ENCODE measurements around the gene PEPD. TPM values are rescaled to one million over a fixed set of nuclear protein-coding genes. Genes with fewer than 3 reads are reported as not detected.

PEPD gene
- total RNA-seq, 2 experiments from 2014 or later, result 17.5 to 23.0 TPM

- Histone ChIP-seq H3K36me3 (ENCODE audit: insufficient read depth, low read length) (no peaks in the 10 kb centered on the region), H3K9me3 (ENCODE audit: control insufficient read depth in 1 of 2, insufficient read depth in 1 of 2, low read length in 2 of 2) (no peaks in the 10 kb centered on the region), H3K27ac (ENCODE audit: low read depth in 1 of 2, low read length in 2 of 2) (no peak overlapping the region), H3K4me1 (ENCODE audit: insufficient read depth, low read length) (peaks cover 3% of the 10 kb centered on the region), H3K27me3 (ENCODE audit: control insufficient read depth in 1 of 2, insufficient read depth in 2 of 2, low read length in 2 of 2) (no peaks in the 10 kb centered on the region), H3K4me3 (ENCODE audit: low read length) (no peak overlapping the region)
- TF ChIP-seq CTCF (IDR thresholded peaks at IDR 0.05), result no peak
- Mint-ChIP-seq H3K27me3 (no peaks in the 10 kb centered on the region), H3K4me3 (no peak overlapping the region), H3K9me3 (no peaks in the 10 kb centered on the region), H3K4me1 (ENCODE audit: low read depth) (no peaks in the 10 kb centered on the region), H3K27ac (no peak overlapping the region), H3K36me3 (ENCODE audit: low read depth) (peaks cover 13% of the 10 kb centered on the region)
- ATAC-seq (ENCODE audit: poor library complexity) (no peak), DNase-seq (no peak)
- ChIA-PET POLR2A (no interaction called here), CTCF (no interaction called here)
- intact Hi-C loops (cut with DNase I, micrococcal nuclease), result no loop called here
These were observed 77.7 kb downstream of the PEPD start for GRCh38 chr19:33443638-33444561.

GRCh38 chr19:33442706-33443105 lies 78.9 kb downstream of the PEPD start:
- H3K27me3 Mint-ChIP-seq, result no peaks in the 10 kb centered on the region
- H3K36me3 ChIP-seq (ENCODE audit: insufficient read depth, low read length), result no peaks in the 10 kb centered on the region
- H3K36me3 Mint-ChIP-seq (ENCODE audit: low read depth), result peaks cover 13% of the 10 kb centered on the region
- no peak overlapping the region for H3K27ac ChIP-seq (ENCODE audit: low read depth in 1 of 2, low read length in 2 of 2)
- H3K4me1 Mint-ChIP-seq (ENCODE audit: low read depth), result no peaks in the 10 kb centered on the region
- POLR2A ChIA-PET, result no interaction called here
- no peak for TF ChIP-seq CTCF (IDR thresholded peaks at IDR 0.05)
- H3K9me3 Mint-ChIP-seq, result no peaks in the 10 kb centered on the region
- peaks cover 3% of the 10 kb centered on the region for H3K4me1 ChIP-seq (ENCODE audit: insufficient read depth, low read length)
- CTCF ChIA-PET, result no interaction called here
- H3K4me3 Mint-ChIP-seq, result no peak overlapping the region
- no peaks in the 10 kb centered on the region for H3K27me3 ChIP-seq (ENCODE audit: control insufficient read depth in 1 of 2, insufficient read depth in 2 of 2, low read length in 2 of 2)
- ATAC-seq (ENCODE audit: poor library complexity) (no peak), DNase-seq (no peak)
- H3K27ac Mint-ChIP-seq, result no peak overlapping the region
- intact Hi-C loops (cut with DNase I, micrococcal nuclease), result no loop called here
- no peak overlapping the region for H3K4me3 ChIP-seq (ENCODE audit: low read length)
- H3K9me3 ChIP-seq (ENCODE audit: control insufficient read depth in 1 of 2, insufficient read depth in 1 of 2, low read length in 2 of 2), result no peaks in the 10 kb centered on the region

- ChIA-PET POLR2A (no interaction called here), CTCF (no interaction called here)
- ATAC-seq (ENCODE audit: poor library complexity) (no peak), DNase-seq (no peak)
- H3K4me1 Mint-ChIP-seq (ENCODE audit: low read depth), result no peaks in the 10 kb centered on the region
- Histone ChIP-seq H3K27ac (ENCODE audit: low read depth in 1 of 2, low read length in 2 of 2) (no peak overlapping the region), H3K9me3 (ENCODE audit: control insufficient read depth in 1 of 2, insufficient read depth in 1 of 2, low read length in 2 of 2) (no peaks in the 10 kb centered on the region), H3K27me3 (ENCODE audit: control insufficient read depth in 1 of 2, insufficient read depth in 2 of 2, low read length in 2 of 2) (no peaks in the 10 kb centered on the region), H3K4me3 (ENCODE audit: low read length) (no peak overlapping the region), H3K4me1 (ENCODE audit: insufficient read depth, low read length) (peaks cover 3% of the 10 kb centered on the region), H3K36me3 (ENCODE audit: insufficient read depth, low read length) (no peaks in the 10 kb centered on the region)
- no peaks in the 10 kb centered on the region for H3K27me3 Mint-ChIP-seq
- no peaks in the 10 kb centered on the region for H3K9me3 Mint-ChIP-seq
- peaks cover 13% of the 10 kb centered on the region for H3K36me3 Mint-ChIP-seq (ENCODE audit: low read depth)
- intact Hi-C loops (cut with DNase I, micrococcal nuclease), result no loop called here
- H3K4me3 Mint-ChIP-seq, result no peak overlapping the region
- no peak overlapping the region for H3K27ac Mint-ChIP-seq
- TF ChIP-seq CTCF (IDR thresholded peaks at IDR 0.05), result no peak
These were observed 79.8 kb downstream of the PEPD start for GRCh38 chr19:33441828-33442227.

Data from CD4-positive, alpha-beta T cell (primary cell).